DOHH2 (cell line): Measurements from ENCODE around the gene BGN.

Source experiments
- H3F3A ChIP-seq: fragments of 200-600 bp; sonication (generic), shearing (Covaris generic); 2 replicates; pipeline ENCODE4 v1.6.0; 2016; ENCODE audit warnings: antibody characterized with exemption, mild to moderate bottlenecking; ENCODE audit not compliant: control insufficient read depth, insufficient read depth
- H3K27ac ChIP-seq: fragments of 200-600 bp; sonication (generic); 2 replicates; pipeline ENCODE4 v1.5.1; 2014; ENCODE audit warnings: low read depth, mild to moderate bottlenecking, low read length, moderate library complexity
- H3K27me3 ChIP-seq: fragments of 200-600 bp; sonication (generic); 2 replicates; pipeline ENCODE4 v1.6.1; 2014; ENCODE audit warnings: mild to moderate bottlenecking, low read length, mixed read lengths; ENCODE audit not compliant: control insufficient read depth
- H3K36me3 ChIP-seq: fragments of 200-600 bp; sonication (generic); 2 replicates; pipeline ENCODE4 v1.6.1; 2014; ENCODE audit warnings: mild to moderate bottlenecking, low read length, moderate library complexity, mixed read lengths; ENCODE audit not compliant: control insufficient read depth
- H3K4me1 ChIP-seq: fragments of 200-600 bp; sonication (generic); 2 replicates; pipeline ENCODE4 v1.6.1; 2014; ENCODE audit warnings: mild to moderate bottlenecking, low read length, mixed read lengths; ENCODE audit not compliant: control insufficient read depth
- H3K4me2 ChIP-seq: fragments of 200-600 bp; sonication (generic); 2 replicates; pipeline ENCODE4 v1.6.0; 2014; ENCODE audit warnings: mild to moderate bottlenecking, low read length, moderate library complexity
- H3K4me3 ChIP-seq: fragments of 200-600 bp; sonication (generic); 2 replicates; pipeline ENCODE4 v1.5.1; 2014; ENCODE audit warnings: mild to moderate bottlenecking, low read length, mixed read lengths
- H3K79me2 ChIP-seq: fragments of 200-600 bp; sonication (generic); 2 replicates; pipeline ENCODE4 v1.6.1; 2014; ENCODE audit warnings: mild to moderate bottlenecking, low read length, mixed read lengths; ENCODE audit not compliant: control insufficient read depth
- H3K9me2 ChIP-seq: fragments of 200-600 bp; sonication (generic); replicated peaks from 2 replicates; pipeline ENCODE4 v1.6.1; 2014; ENCODE audit warnings: mild to moderate bottlenecking, low read length, mixed read lengths; ENCODE audit not compliant: control insufficient read depth
- H3K9me3 ChIP-seq: fragments of 200-600 bp; sonication (generic); 2 replicates; pipeline ENCODE4 v1.6.1; 2014; ENCODE audit warnings: antibody characterized with exemption, low read length, mixed read lengths; ENCODE audit not compliant: control insufficient read depth, insufficient read depth
- H4K20me1 ChIP-seq: fragments of 200-600 bp; sonication (generic); 2 replicates; pipeline ENCODE4 v1.6.0; 2014; ENCODE audit warnings: low read depth, mild to moderate bottlenecking, antibody characterized with exemption, low read length, moderate library complexity; ENCODE audit not compliant: control insufficient read depth, insufficient read depth
- CTCF ChIP-seq: fragments of 200-600 bp; sonication (generic); IDR thresholded peaks from one replicate; pipeline ENCODE4 v1.5.1; 2014; ENCODE audit warnings: antibody characterized with exemption, mild to moderate bottlenecking, low read depth, low read length; ENCODE audit not compliant: poor library complexity, severe bottlenecking
- EZH2phosphoT487 ChIP-seq: fragments of 200-600 bp; sonication (generic); IDR thresholded peaks from 2 replicates; pipeline ENCODE4 v1.6.1; 2017; ENCODE audit warnings: borderline replicate concordance, mild to moderate bottlenecking, antibody characterized with exemption, low read length, moderate library complexity, mixed read lengths

Gene BGN

DNA sequence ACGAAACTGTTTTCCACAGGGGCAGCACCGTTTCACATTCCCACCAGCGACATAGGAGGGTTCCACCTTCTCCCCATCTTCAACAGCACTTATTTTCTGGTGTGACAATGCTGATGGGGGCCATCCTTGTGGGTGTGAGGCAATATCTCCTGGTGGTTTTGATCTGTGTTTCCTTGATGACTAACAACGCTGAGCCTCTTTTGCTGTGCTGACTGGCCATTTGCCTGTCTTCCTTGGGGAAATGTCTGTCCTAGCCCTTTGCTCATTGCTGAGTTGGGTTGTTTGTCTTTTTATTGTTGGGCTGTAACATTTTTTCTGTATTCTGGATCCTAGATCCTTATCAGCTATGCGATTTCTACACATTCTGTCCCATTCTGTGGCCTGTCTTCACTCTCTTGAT, 56.4 kb downstream of the BGN start:
- Histone ChIP-seq H3K27me3 (no peaks in the 10 kb centered on the region), H3F3A (no peaks in the 10 kb centered on the region), H3K4me1 (no peaks in the 10 kb centered on the region), H3K4me2 (no peak overlapping the region), H3K9me2 (no peaks in the 10 kb centered on the region), H3K79me2 (no peaks in the 10 kb centered on the region), H3K4me3 (no peak overlapping the region), H4K20me1 (no peaks in the 10 kb centered on the region), H3K9me3 (no peaks in the 10 kb centered on the region), H3K36me3 (no peaks in the 10 kb centered on the region), H3K27ac (no peak overlapping the region)
- TF ChIP-seq CTCF (no peak), EZH2phosphoT487 (no peak)

DNA sequence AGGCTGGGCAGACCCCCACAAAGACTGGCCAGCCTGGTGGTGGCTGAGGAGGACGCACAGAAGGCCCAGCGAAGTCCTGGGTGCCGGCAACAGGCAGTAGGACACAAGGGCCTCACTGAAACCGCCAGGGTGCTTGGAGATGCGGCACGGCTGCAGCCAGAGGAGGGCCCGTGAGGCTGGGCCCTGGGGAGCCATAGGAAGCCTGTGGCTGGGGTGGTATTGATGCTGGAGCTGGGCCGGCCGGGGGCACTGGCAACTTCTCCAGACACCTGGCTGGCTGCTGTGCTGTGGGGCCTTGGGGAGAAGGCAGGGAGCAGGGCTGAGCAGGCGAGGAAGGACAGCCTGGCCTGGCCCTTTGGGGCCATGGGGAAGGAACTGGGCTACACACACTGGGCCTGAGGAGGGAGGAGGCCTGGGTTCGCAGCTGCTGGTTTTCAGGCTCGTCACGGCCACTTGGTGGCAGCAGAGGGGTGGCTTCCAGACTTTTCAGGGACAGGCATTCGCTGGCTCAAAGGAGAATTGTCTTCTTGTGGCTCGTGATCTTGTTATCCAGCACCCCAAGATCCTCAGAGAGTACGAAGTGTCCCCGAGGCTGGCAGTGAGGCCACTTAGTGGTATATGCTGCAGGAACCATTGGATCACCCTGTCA, 59.9 kb downstream of the BGN start:
- Histone ChIP-seq H3K79me2 (no peaks in the 10 kb centered on the region), H4K20me1 (no peaks in the 10 kb centered on the region), H3K27ac (no peak overlapping the region), H3K36me3 (no peaks in the 10 kb centered on the region), H3K4me2 (no peak overlapping the region), H3K4me3 (no peak overlapping the region), H3K9me3 (no peaks in the 10 kb centered on the region), H3K9me2 (no peaks in the 10 kb centered on the region), H3K27me3 (no peaks in the 10 kb centered on the region), H3F3A (no peaks in the 10 kb centered on the region), H3K4me1 (no peaks in the 10 kb centered on the region)
- peak; percentile 71 for TF ChIP-seq CTCF
- TF ChIP-seq EZH2phosphoT487: no peak

DNA sequence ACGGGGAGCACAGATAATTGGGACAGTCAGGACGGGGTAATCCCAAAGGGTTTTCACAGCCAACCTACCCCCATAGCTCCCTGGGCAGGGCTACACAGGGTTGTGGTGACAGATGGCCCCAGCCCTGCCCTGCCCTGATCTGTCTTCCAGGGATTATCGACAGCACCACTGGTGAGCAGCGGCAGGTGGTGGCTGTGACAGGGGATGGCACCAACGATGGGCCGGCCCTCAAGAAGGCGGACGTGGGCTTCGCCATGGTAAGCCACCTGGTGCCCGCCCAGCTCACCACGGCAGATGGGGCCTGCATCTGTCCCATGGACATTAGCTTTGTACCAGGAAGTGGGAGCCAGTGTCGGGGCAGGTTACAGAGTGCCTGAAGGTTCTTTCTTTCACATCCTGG, 62.0 kb downstream of the BGN start:
- Histone ChIP-seq H3K27me3 (no peaks in the 10 kb centered on the region), H3K79me2 (no peaks in the 10 kb centered on the region), H3K36me3 (no peaks in the 10 kb centered on the region), H3K4me3 (no peak overlapping the region), H3K27ac (no peak overlapping the region), H3K4me2 (no peak overlapping the region), H3K4me1 (no peaks in the 10 kb centered on the region), H3K9me2 (no peaks in the 10 kb centered on the region), H3F3A (no peaks in the 10 kb centered on the region), H4K20me1 (no peaks in the 10 kb centered on the region), H3K9me3 (no peaks in the 10 kb centered on the region)
- TF ChIP-seq CTCF (no peak), EZH2phosphoT487 (no peak)
